HEK293 (cell line): ENCODE data around the gene MYL4.
"Not testable (repeated sequence)": the region's sequence is repeated elsewhere in the genome, so short reads cannot be mapped to it uniquely, and the experiment has no call there.

ENCODE experiments used
- CTCF ChIA-PET: fragments of 350-600 bp; formaldehyde crosslinking; extraction: SDS; loops from one replicate; lab custom pipeline; 2021; ENCODE audit warnings: antibody characterized with exemption; lab: Yijun Ruan, JAX
- POLR2A ChIA-PET: fragments of 300-600 bp; formaldehyde crosslinking; extraction: SDS; loops from one replicate; lab custom pipeline; 2020; ENCODE audit warnings: antibody characterized with exemption, inconsistent platforms; lab: Yijun Ruan, JAX
- H3K27ac ChIP-seq: fragments of 200-500 bp; sonication (Bioruptor generic); 2 replicates; pipeline ENCODE4 v1.5.1; 2014; ENCODE audit warnings: low read depth, low read length, control low read depth, inconsistent platforms; ENCODE audit errors: extremely low read depth
- H3K36me3 ChIP-seq, 2 experiments: fragments of 200-500 bp in 1 of 2; sonication (Bioruptor generic) in 1 of 2; 1 replicate in 1 of 2; 2 replicates in 1 of 2; pipeline ENCODE4 v1.5.1; 2014 to 2017; ENCODE audit warnings: inconsistent platforms in 2 of 2, low read length in 2 of 2; ENCODE audit not compliant: control insufficient read depth in 2 of 2, insufficient read depth in 1 of 2
- H3K4me1 ChIP-seq: fragments of 200-500 bp; sonication (Bioruptor generic); 2 replicates; pipeline ENCODE4 v1.5.1; 2014; ENCODE audit warnings: mild to moderate bottlenecking, low read length, inconsistent platforms; ENCODE audit not compliant: control insufficient read depth, insufficient read depth
- H3K4me3 ChIP-seq: 2 replicates; pipeline ENCODE4 v1.5.1; 2011; ENCODE audit warnings: low read depth, mild to moderate bottlenecking, control low read depth, low read length, moderate library complexity
- H3K9me3 ChIP-seq: fragments of 200-500 bp; sonication (Bioruptor generic); 2 replicates; pipeline ENCODE4 v1.5.1; 2014; ENCODE audit warnings: low read depth, low read length, inconsistent platforms; ENCODE audit not compliant: control insufficient read depth, insufficient read depth
- HOXC10 ChIP-seq: sonication (generic); formaldehyde crosslinking; IDR thresholded peaks from 2 replicates; pipeline ENCODE4 v1.8.1; 2023; ENCODE audit warnings: mild to moderate bottlenecking, missing genetic modification reagents
- HOXD13 ChIP-seq: sonication (generic); formaldehyde crosslinking; IDR thresholded peaks from 2 replicates; pipeline ENCODE4 v1.8.0; 2022; ENCODE audit warnings: missing genetic modification reagents, borderline replicate concordance
- KLF8 ChIP-seq: fragments of 450-650 bp; formaldehyde crosslinking; IDR thresholded peaks from 2 replicates; pipeline ENCODE4 v1.5.1; 2016; ENCODE audit warnings: missing biosample characterization, missing genetic modification characterization
- KLF9 ChIP-seq: fragments of 450-650 bp; formaldehyde crosslinking; IDR thresholded peaks from 2 replicates; pipeline ENCODE4 v1.5.1; 2016; ENCODE audit warnings: missing biosample characterization, missing genetic modification characterization, low read depth
- PRDM1 ChIP-seq: fragments of 450-650 bp; formaldehyde crosslinking; IDR thresholded peaks from 2 replicates; pipeline ENCODE4; 2016; ENCODE audit warnings: missing biosample characterization, missing genetic modification characterization
- ZBTB17 ChIP-seq: fragments of 450-650 bp; formaldehyde crosslinking; IDR thresholded peaks from 2 replicates; pipeline ENCODE4 v1.5.1; 2016; ENCODE audit warnings: missing biosample characterization, missing genetic modification characterization
- ZFP37 ChIP-seq: fragments of 450-650 bp; formaldehyde crosslinking; IDR thresholded peaks from 2 replicates; pipeline ENCODE4 v1.5.1; 2016; ENCODE audit warnings: missing biosample characterization, missing genetic modification characterization
- ZNF404 ChIP-seq: fragments of 450-650 bp; formaldehyde crosslinking; IDR thresholded peaks from 2 replicates; pipeline ENCODE4 v1.5.1; 2017; ENCODE audit warnings: missing biosample characterization, missing genetic modification characterization
- ZNF473 ChIP-seq: fragments of 450-650 bp; formaldehyde crosslinking; IDR thresholded peaks from 2 replicates; pipeline ENCODE4 v1.5.1; 2017; ENCODE audit warnings: missing biosample characterization, missing genetic modification characterization
- TF ChIP-seq, protein P1 (sequence below): fragments of 450-650 bp; formaldehyde crosslinking; IDR thresholded peaks from 2 replicates; pipeline ENCODE4 v1.5.1; 2016; ENCODE audit warnings: missing biosample characterization, missing genetic modification characterization

Gene MYL4

DNA sequence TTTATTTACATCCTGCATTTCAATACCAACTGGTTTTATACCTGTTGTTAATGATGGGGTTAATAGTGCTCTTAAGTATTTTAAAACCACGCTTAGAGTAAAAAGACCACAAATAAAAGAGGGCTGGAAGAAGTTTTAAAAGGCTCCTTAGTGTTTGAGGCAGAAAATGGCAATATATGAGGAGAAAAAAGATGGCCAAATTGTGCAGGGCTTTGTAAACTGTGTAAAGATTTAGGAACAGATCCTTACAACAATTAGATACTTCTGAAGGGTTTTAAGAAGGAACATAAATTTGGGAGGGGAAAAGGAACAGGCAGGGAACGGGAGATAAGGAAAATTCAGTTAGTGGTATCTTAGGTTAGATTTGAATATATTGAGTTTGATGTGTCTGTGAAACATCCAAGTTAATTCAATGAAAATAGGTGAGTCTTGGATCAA is 32.7 kb upstream of the MYL4 start (continued):
- TF ChIP-seq KLF8 = no peak
- TF ChIP-seq HOXD13 (CRISPR knock-in tag) = no peak

DNA sequence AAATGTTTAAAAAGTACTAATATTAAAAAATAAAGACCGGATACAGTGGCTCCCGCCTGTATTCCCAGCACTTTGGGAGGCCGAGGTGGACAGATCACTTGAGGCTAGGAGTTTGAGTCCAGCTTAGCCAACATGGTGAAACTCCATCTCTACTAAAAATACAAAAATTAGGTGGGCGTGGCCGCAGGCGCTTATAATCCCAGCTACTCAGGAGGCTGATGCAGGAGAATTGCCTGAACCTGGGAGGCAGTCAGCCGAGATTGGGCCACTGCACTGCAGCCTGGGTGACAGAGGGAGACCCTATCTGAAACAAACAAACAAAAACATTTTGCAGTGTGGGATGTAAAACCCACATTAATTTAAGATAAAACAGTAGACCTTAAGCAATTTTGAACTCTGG is 31.9 kb upstream of the MYL4 start:
- peaks cover 57 to 74% of the 10 kb centered on the region in 2 experiments for H3K36me3 ChIP-seq
- CTCF ChIA-PET = no interaction called here
- H3K27ac ChIP-seq = no peak overlapping the region
- no peak for TF ChIP-seq ZFP37 (tag by site-specific recombination)
- peak; percentile 59 for TF ChIP-seq KLF9 (tag by site-specific recombination)
- 0 out of 2 replicates have a peak, but pooled peaks cover 5% of the 10 kb centered on the region for H3K4me1 ChIP-seq
- no peaks in the 10 kb centered on the region for H3K9me3 ChIP-seq
- POLR2A ChIA-PET = no interaction called here
- no peak overlapping the region for H3K4me3 ChIP-seq

DNA sequence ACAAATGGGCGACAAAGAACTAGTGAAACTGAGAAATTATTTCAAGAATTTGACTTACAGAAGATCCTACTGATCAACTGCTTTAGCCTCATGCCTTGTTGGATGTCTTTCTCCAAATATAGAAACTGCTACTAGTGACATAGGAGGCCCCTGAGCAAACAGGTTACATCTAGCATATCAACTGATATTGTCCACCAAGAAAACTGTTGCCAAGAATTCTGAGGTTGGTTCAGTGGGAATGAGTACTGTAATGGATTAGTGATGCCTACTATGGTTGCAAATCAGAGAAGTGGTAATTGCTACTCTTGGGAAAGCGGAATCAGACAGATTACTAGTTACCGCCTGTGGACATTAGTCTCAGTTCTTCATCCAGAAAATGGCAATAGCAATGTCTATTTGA is 30.0 kb upstream of the MYL4 start:
- no peak overlapping the region for H3K4me3 ChIP-seq
- 0 out of 2 replicates have a peak, but pooled peaks cover 12% of the 10 kb centered on the region for H3K4me1 ChIP-seq
- CTCF ChIA-PET = no interaction called here
- H3K36me3 ChIP-seq = peaks cover 50 to 69% of the 10 kb centered on the region in 2 experiments
- TF ChIP-seq ZBTB17 (tag by site-specific recombination) = peak; percentile 77
- TF ChIP-seq ZNF473 = no peak
- no peak overlapping the region for H3K27ac ChIP-seq
- no peaks in the 10 kb centered on the region for H3K9me3 ChIP-seq
- POLR2A ChIA-PET = no interaction called here

DNA sequence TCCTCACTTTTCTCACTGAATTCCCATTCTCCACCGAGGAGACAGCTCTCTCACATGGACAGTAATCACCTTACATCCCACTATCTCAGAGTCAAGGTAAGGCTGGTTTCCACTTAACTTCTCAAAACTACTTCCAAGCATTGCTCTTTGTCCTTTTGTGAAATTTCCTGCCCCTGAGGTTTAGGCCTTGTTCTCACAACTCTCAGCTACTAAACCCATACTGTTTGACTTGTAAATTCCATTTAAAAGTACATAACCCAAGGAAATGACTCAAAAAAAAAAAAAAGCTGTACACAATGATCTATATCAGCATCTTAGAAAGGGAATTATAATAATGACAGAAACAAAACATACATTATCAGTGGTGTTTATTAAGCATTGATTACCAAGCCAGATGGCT is 28.8 kb upstream of the MYL4 start:
- ChIA-PET POLR2A (interaction anchor here (1.9 kb wide), 1 partner anchor 9 kb away, joined by 8 read pairs; the partner anchor contains the start of gene CDC27), CTCF (no interaction called here)
- Histone ChIP-seq H3K9me3 (no peaks in the 10 kb centered on the region), H3K27ac (no peak overlapping the region), H3K4me3 (no peak overlapping the region), H3K36me3 (peaks cover 48 to 60% of the 10 kb centered on the region in 2 experiments), H3K4me1 (peaks cover 16% of the 10 kb centered on the region; the same call in 1 of the 2 replicates)
- TF ChIP-seq PRDM1 (tag by site-specific recombination) = 0 out of 2 replicates have a peak, but pooled peaks have one; percentile 7
- TF ChIP-seq ZNF404 = no peak

DNA sequence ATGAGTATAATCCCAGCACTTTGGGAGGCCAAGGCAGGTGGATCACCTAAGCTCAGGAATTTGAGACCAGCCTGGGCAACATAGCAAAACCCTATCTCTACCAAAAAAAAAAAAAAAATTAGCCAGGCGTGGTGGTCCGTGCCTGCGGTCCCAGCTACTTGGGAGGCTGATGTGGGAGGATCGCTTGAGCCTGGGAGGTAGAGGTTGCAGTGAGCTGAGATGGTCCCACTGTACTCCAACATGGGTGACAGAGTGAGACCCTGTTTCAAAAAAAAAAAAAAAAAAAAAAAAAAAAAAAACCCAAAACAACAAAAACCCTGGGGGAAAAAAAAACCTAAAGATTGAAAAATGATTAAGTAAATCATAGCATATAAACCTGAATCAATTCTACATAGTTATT is 28.2 kb upstream of the MYL4 start:
- Histone ChIP-seq H3K4me1 (peaks cover 16% of the 10 kb centered on the region; the same call in 1 of the 2 replicates), H3K36me3 (peaks cover 51 to 57% of the 10 kb centered on the region in 2 experiments)
- H3K27ac ChIP-seq, H3K9me3 ChIP-seq, H3K4me3 ChIP-seq: not testable (repeated sequence)
- POLR2A ChIA-PET = interaction anchor here (0.7 to 1.9 kb wide), 2 partner anchors 8 to 28 kb away, joined by 8 to 12 read pairs; partner anchors contain the start of genes CDC27 and MYL4
- TF ChIP-seq, protein P1, sequence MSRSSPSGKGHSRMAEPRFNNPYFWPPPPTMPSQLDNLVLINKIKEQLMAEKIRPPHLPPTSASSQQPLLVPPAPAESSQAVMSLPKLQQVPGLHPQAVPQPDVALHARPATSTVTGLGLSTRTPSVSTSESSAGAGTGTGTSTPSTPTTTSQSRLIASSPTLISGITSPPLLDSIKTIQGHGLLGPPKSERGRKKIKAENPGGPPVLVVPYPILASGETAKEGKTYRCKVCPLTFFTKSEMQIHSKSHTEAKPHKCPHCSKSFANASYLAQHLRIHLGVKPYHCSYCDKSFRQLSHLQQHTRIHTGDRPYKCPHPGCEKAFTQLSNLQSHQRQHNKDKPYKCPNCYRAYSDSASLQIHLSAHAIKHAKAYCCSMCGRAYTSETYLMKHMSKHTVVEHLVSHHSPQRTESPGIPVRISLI (tag by site-specific recombination) = peak; percentile 91
- CTCF ChIA-PET = interaction anchor here (1.0 to 1.6 kb wide), 2 partner anchors 10 to 134 kb away, joined by 3 to 4 read pairs; no protein-coding TSS in a partner anchor

DNA sequence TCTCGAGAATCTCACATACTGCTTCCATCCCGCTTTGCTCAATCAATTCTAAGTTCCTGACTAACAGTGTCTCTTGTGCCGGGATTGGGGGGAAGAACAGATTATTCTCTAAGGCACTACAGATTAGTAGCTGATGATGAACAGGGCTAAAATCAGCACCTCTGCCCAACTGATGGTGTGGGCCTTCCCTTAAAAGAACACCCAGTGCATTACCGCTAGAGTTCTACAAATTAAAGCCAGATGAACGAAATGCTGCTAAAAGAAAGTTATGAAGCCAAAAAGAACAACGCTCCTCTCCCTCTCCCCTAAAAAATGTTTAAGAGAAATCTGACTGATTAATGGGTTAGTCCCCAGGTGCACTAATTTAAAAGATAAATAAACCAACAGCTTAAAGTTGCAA is 24.5 kb upstream of the MYL4 start:
- ChIA-PET CTCF (interaction anchor here (0.6 to 1.1 kb wide), 3 partner anchors 22 to 130 kb away, joined by 3 to 4 read pairs (median 3); no protein-coding TSS in a partner anchor), POLR2A (interaction anchor here (0.5 kb wide), 1 partner anchor 16 kb away, joined by 3 read pairs; no protein-coding TSS in a partner anchor)
- H3K4me3 ChIP-seq = no peak overlapping the region
- peaks cover 11% of the 10 kb centered on the region; the same call in 1 of the 2 replicates for H3K4me1 ChIP-seq
- no peak overlapping the region for H3K27ac ChIP-seq
- no peaks in the 10 kb centered on the region for H3K9me3 ChIP-seq
- TF ChIP-seq PRDM1 (tag by site-specific recombination) (0 out of 2 replicates have a peak, but pooled peaks have one; percentile 30), HOXC10 (CRISPR knock-in tag) (no peak)
- TF ChIP-seq, all 188 proteins: peak for 1
- H3K36me3 ChIP-seq = peaks cover 23 to 25% of the 10 kb centered on the region in 2 experiments
